Mesenchymal stem cell (in vitro differentiated cells and primary cell): Measurements from ENCODE around the gene TUBB2A.
"Not testable (repeated sequence)": the region's sequence is repeated elsewhere in the genome, so short reads cannot be mapped to it uniquely, and the experiment has no call there.

Experiments used
- DNase-seq: peaks from one replicate; pipeline ENCODE4 v3.0.0-alpha.2; 2013
- H2AFZ ChIP-seq: one replicate; pipeline ENCODE4 v1.6.1; 2013; ENCODE audit warnings: low read depth, mild to moderate bottlenecking, control low read depth, inconsistent platforms, low read length, moderate library complexity
- H2AK5ac ChIP-seq: 2 replicates; pipeline ENCODE4 v1.6.1; 2013; ENCODE audit warnings: low read length, moderate library complexity, mild to moderate bottlenecking, inconsistent platforms; ENCODE audit not compliant: severe bottlenecking
- H2BK120ac ChIP-seq: one replicate; pipeline ENCODE4 v1.6.1; 2013; ENCODE audit warnings: low read depth, mild to moderate bottlenecking, inconsistent platforms, low read length, moderate library complexity
- H2BK12ac ChIP-seq, 2 experiments: one replicate each; pipeline ENCODE4 v1.6.1; 2013; ENCODE audit warnings: inconsistent platforms in 2 of 2, low read length in 2 of 2, mild to moderate bottlenecking in 2 of 2, moderate library complexity in 2 of 2, control low read depth in 1 of 2
- H2BK15ac ChIP-seq: one replicate; pipeline ENCODE4 v1.6.1; 2013; ENCODE audit warnings: mild to moderate bottlenecking, low read depth, inconsistent platforms; ENCODE audit not compliant: poor library complexity, severe bottlenecking
- H2BK5ac ChIP-seq: 2 replicates; pipeline ENCODE4 v1.6.1; 2013; ENCODE audit warnings: low read depth, mild to moderate bottlenecking, low read length, control low read depth, inconsistent platforms; ENCODE audit not compliant: poor library complexity, severe bottlenecking
- H3K14ac ChIP-seq, 2 experiments: one replicate each; pipeline ENCODE4 v1.6.1; 2013; ENCODE audit warnings: inconsistent platforms in 2 of 2, low read length in 2 of 2, control low read depth in 1 of 2, mild to moderate bottlenecking in 1 of 2, moderate library complexity in 1 of 2
- H3K18ac ChIP-seq, 2 experiments: one replicate each; pipeline ENCODE4 v1.6.1; 2013; ENCODE audit warnings: inconsistent platforms in 2 of 2, low read length in 2 of 2, control low read depth in 1 of 2, low read depth in 1 of 2, mild to moderate bottlenecking in 1 of 2
- H3K23ac ChIP-seq, 2 experiments: one replicate each; pipeline ENCODE4 v1.6.1; 2013; ENCODE audit warnings: inconsistent platforms in 2 of 2, low read length in 2 of 2, mild to moderate bottlenecking in 2 of 2, moderate library complexity in 2 of 2, control low read depth in 1 of 2
- H3K27ac ChIP-seq: 2 replicates; pipeline ENCODE4 v1.5.1; 2013; ENCODE audit warnings: mild to moderate bottlenecking, moderate library complexity, low read length, control low read depth, inconsistent platforms; ENCODE audit not compliant: poor library complexity, severe bottlenecking
- H3K27me3 ChIP-seq, 2 experiments: 2 replicates each; pipeline versions ENCODE4 v1.6.1 to v1.7.0; 2013; ENCODE audit warnings: low read length in 2 of 2, mild to moderate bottlenecking in 2 of 2, moderate library complexity in 2 of 2, control low read depth in 1 of 2, inconsistent platforms in 1 of 2; ENCODE audit not compliant: control insufficient read depth in 1 of 2, insufficient read depth in 1 of 2
- H3K36me3 ChIP-seq, 2 experiments: 2 replicates each; pipeline versions ENCODE4 v1.6.1 to v1.7.0; 2013; ENCODE audit warnings: low read length in 2 of 2, control low read depth in 1 of 2, inconsistent platforms in 1 of 2, low read depth in 1 of 2, mild to moderate bottlenecking in 1 of 2; ENCODE audit not compliant: insufficient read depth in 2 of 2, control insufficient read depth in 1 of 2
- H3K4ac ChIP-seq, 2 experiments: one replicate each; pipeline ENCODE4 v1.6.1; 2013; ENCODE audit warnings: inconsistent platforms in 2 of 2, low read length in 2 of 2, mild to moderate bottlenecking in 2 of 2, moderate library complexity in 2 of 2, control low read depth in 1 of 2, low read depth in 1 of 2
- H3K4me1 ChIP-seq: 2 replicates; pipeline ENCODE4 v1.6.1; 2013; ENCODE audit warnings: low read depth, low read length, control low read depth; ENCODE audit not compliant: control insufficient read depth, insufficient read depth
- H3K4me2 ChIP-seq: 2 replicates; pipeline ENCODE4 v1.6.1; 2013; ENCODE audit warnings: low read length, mild to moderate bottlenecking, inconsistent platforms; ENCODE audit not compliant: poor library complexity, severe bottlenecking
- H3K4me3 ChIP-seq, 2 experiments: 2 replicates each; pipeline versions ENCODE4 v1.5.1 to v1.7.0; 2013; ENCODE audit warnings: low read length in 2 of 2, mild to moderate bottlenecking in 2 of 2, control low read depth in 1 of 2, low read depth in 1 of 2; ENCODE audit not compliant: insufficient read depth in 1 of 2
- H3K79me1 ChIP-seq: replicated peaks from 2 replicates; pipeline ENCODE4 v1.6.1; 2013; ENCODE audit warnings: mild to moderate bottlenecking, control low read depth, low read length, inconsistent platforms; ENCODE audit not compliant: poor library complexity, severe bottlenecking
- H3K9ac ChIP-seq: 2 replicates; pipeline ENCODE4 v1.7.0; 2013; ENCODE audit warnings: mild to moderate bottlenecking, low read length, moderate library complexity
- H3K9me3 ChIP-seq: 2 replicates; pipeline ENCODE4 v1.7.0; 2013; ENCODE audit warnings: mild to moderate bottlenecking, low read length; ENCODE audit not compliant: control insufficient read depth
- H4K8ac ChIP-seq: one replicate; pipeline ENCODE4 v1.6.1; 2013; ENCODE audit warnings: inconsistent platforms, mild to moderate bottlenecking, low read length, moderate library complexity
- H4K91ac ChIP-seq: one replicate; pipeline ENCODE4 v1.6.1; 2013; ENCODE audit warnings: mild to moderate bottlenecking, low read length, inconsistent platforms
- WGBS: methylation state at CpG from one replicate; pipeline ENCODE4 v1.1.7; 2013; ENCODE audit warnings: mixed read lengths; 5-methylcytosine and 5-hydroxymethylcytosine counted together

The TUBB2A gene

GRCh38 chr6:3189192-3189591 lies 31.8 kb upstream of the TUBB2A start:
- not testable (repeated sequence) for H4K8ac ChIP-seq, H3K4me1 ChIP-seq, H3K9ac ChIP-seq, H2BK5ac ChIP-seq, H3K4me3 ChIP-seq, H3K18ac ChIP-seq, H2AFZ ChIP-seq, DNase-seq, H2BK15ac ChIP-seq, H3K23ac ChIP-seq, H2BK120ac ChIP-seq, H3K36me3 ChIP-seq, H3K4ac ChIP-seq, H3K27ac ChIP-seq, H3K4me2 ChIP-seq, H3K14ac ChIP-seq, H3K9me3 ChIP-seq, H3K79me1 ChIP-seq, H2BK12ac ChIP-seq, H2AK5ac ChIP-seq, H4K91ac ChIP-seq
- H3K27me3 ChIP-seq = peaks cover 0 to 37% of the 10 kb centered on the region in 2 experiments
- WGBS = 94% methylated on average over 10 of the region's 10 CpGs

GRCh38 chr6:3188262-3188661 lies 30.9 kb upstream of the TUBB2A start:
- Histone ChIP-seq H3K79me1 (no peaks in the 10 kb centered on the region), H3K36me3 (no peaks in the 10 kb centered on the region), H3K18ac (no peak overlapping the region), H3K4ac (no peak overlapping the region), H3K27me3 (peaks cover 0 to 44% of the 10 kb centered on the region in 2 experiments), H2BK5ac (no peak overlapping the region), H3K27ac (no peak overlapping the region), H2BK120ac (no peak overlapping the region), H3K4me2 (no peak overlapping the region), H2AK5ac (no peak overlapping the region), H2BK15ac (no peak overlapping the region), H2BK12ac (no peak overlapping the region), H3K9me3 (no peaks in the 10 kb centered on the region), H3K9ac (no peak overlapping the region), H4K8ac (no peak overlapping the region), H3K4me1 (peaks cover 4% of the 10 kb centered on the region), H2AFZ (no peak overlapping the region), H4K91ac (no peak overlapping the region), H3K14ac (no peak overlapping the region), H3K23ac (no peak overlapping the region), H3K4me3 (no peak overlapping the region)
- 92% methylated on average over 7 of the region's 7 CpGs for WGBS
- DNase-seq = no peak

GRCh38 chr6:3186974-3187382 lies 29.6 kb upstream of the TUBB2A start:
- no peak overlapping the region for H4K91ac ChIP-seq
- H3K4ac ChIP-seq = no peak overlapping the region
- H3K4me1 ChIP-seq = peaks cover 4% of the 10 kb centered on the region
- H3K9me3 ChIP-seq = no peaks in the 10 kb centered on the region
- H3K27ac ChIP-seq = no peak overlapping the region
- no peak overlapping the region for H4K8ac ChIP-seq
- H2AFZ ChIP-seq = no peak overlapping the region
- no peak overlapping the region for H3K23ac ChIP-seq
- H3K14ac ChIP-seq = no peak overlapping the region
- H2BK15ac ChIP-seq = no peak overlapping the region
- no peak overlapping the region for H2BK5ac ChIP-seq
- no peak overlapping the region for H3K4me3 ChIP-seq
- no peak overlapping the region for H2AK5ac ChIP-seq
- H3K18ac ChIP-seq = no peak overlapping the region
- no peaks in the 10 kb centered on the region for H3K79me1 ChIP-seq
- no peak for DNase-seq
- no peak overlapping the region for H3K9ac ChIP-seq
- 98% methylated on average over 3 of the region's 3 CpGs for WGBS
- H3K4me2 ChIP-seq = no peak overlapping the region
- no peak overlapping the region for H2BK120ac ChIP-seq
- H3K27me3 ChIP-seq = peaks cover 0 to 48% of the 10 kb centered on the region in 2 experiments
- H3K36me3 ChIP-seq = no peaks in the 10 kb centered on the region
- no peak overlapping the region for H2BK12ac ChIP-seq

GRCh38 chr6:3183066-3183465 lies 25.7 kb upstream of the TUBB2A start:
- 71% methylated on average over 4 of the region's 4 CpGs for WGBS
- Histone ChIP-seq H3K14ac (no peak overlapping the region), H2AK5ac (no peak overlapping the region)

More at GRCh38 chr6:3183066-3183465, 25.7 kb upstream of the TUBB2A start:
- no peak overlapping the region for H2AFZ ChIP-seq
- H3K4me1 ChIP-seq = peaks cover 4% of the 10 kb centered on the region
- no peak overlapping the region for H3K18ac ChIP-seq
- no peak overlapping the region for H3K9ac ChIP-seq
- DNase-seq = no peak
- no peak overlapping the region for H2BK5ac ChIP-seq
- no peak overlapping the region for H4K8ac ChIP-seq
- H3K23ac ChIP-seq = no peak overlapping the region
- no peak overlapping the region for H2BK120ac ChIP-seq
- H3K4ac ChIP-seq = no peak overlapping the region
- no peak overlapping the region for H3K4me3 ChIP-seq
- no peak overlapping the region for H3K4me2 ChIP-seq
- H3K27ac ChIP-seq = no peak overlapping the region
- H4K91ac ChIP-seq = no peak overlapping the region
- H2BK15ac ChIP-seq = no peak overlapping the region
- H3K79me1 ChIP-seq = no peaks in the 10 kb centered on the region
- no peak overlapping the region for H2BK12ac ChIP-seq
- H3K27me3 ChIP-seq = peaks cover 0 to 50% of the 10 kb centered on the region in 2 experiments
- H3K9me3 ChIP-seq = no peaks in the 10 kb centered on the region
- no peaks in the 10 kb centered on the region for H3K36me3 ChIP-seq
